GM12892 (cell line): ENCODE results near the gene LDLRAD4.

Source experiments
- POLR2A ChIP-seq: IDR thresholded peaks from 2 replicates; pipeline ENCODE4 v1.6.1; 2011; ENCODE audit warnings: low read depth, low read length, control low read depth
- POLR2AphosphoS5 ChIP-seq: IDR thresholded peaks from 2 replicates; pipeline ENCODE4 v1.6.1; 2011; ENCODE audit warnings: low read depth, low read length, control low read depth

DNA sequence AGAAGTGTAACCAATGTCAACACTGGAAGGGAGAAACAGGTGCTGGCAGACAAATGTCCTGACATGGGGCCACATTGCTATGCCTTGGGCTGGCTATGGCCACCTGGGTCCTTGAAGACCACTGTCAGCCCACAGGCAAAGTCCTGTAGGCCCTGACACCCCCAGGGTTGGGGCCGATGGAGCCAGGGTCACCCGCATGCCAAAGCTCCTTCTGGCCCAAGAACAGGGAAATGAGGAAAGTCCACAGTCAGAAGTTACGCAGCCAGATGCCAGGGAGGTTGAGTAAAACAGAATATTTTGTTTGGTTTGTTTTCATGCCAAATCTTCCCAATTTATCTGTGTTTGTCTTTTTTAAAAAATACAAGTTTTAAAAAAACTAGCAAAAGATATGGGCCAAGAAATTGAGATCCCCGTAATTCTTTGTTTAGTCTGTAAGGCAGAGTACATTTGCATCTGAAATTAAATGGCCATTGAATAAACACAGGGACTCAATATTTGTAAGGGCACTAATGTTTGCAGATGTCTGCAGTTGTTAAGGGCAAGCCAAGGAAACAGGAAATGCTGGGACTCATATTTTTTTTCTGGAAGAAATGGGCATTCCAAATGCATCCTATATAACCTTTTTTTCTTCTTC lies 321.4 kb downstream of the LDLRAD4 start:
- TF ChIP-seq POLR2A (no peak), POLR2AphosphoS5 (no peak)
